Left ventricle myocardium superior (tissue), 1 donor: Measurements from ENCODE around the gene CHRNA9. TPM values are rescaled to one million over a fixed set of nuclear protein-coding genes. Genes with fewer than 3 reads are reported as not detected.

Source experiments
- ATAC-seq: fragments of 200-7000 bp; cut with Tn5 transposase; one replicate; pipeline ENCODE4 v1.9.1; 2020; ENCODE audit warnings: mild to moderate bottlenecking, moderate library complexity
- DNase-seq: peaks from one replicate; pipeline ENCODE4 v3.0.0-alpha.2; 2020
- intact Hi-C: fragments of 100-400 bp; cut with micrococcal nuclease; formaldehyde crosslinking; loops from one replicate; pipeline ENCODE4 v1.11.0; 2022
- total RNA-seq: library from RNA; stranded (reverse); fragmentation: NEBNext Ultra II Directional; extraction: Animal tissue kit (Norgen Biotek cat#: 25700); gene quantifications from one replicate; pipeline ENCODE4 v1.2.1, GENCODE V29; 2021
- donor health status: DM: no; HTN: yes; CAD: no; lungs with severe emphysema.

Gene CHRNA9
- total RNA-seq, 1 donor from 2014 or later = not detected

DNA sequence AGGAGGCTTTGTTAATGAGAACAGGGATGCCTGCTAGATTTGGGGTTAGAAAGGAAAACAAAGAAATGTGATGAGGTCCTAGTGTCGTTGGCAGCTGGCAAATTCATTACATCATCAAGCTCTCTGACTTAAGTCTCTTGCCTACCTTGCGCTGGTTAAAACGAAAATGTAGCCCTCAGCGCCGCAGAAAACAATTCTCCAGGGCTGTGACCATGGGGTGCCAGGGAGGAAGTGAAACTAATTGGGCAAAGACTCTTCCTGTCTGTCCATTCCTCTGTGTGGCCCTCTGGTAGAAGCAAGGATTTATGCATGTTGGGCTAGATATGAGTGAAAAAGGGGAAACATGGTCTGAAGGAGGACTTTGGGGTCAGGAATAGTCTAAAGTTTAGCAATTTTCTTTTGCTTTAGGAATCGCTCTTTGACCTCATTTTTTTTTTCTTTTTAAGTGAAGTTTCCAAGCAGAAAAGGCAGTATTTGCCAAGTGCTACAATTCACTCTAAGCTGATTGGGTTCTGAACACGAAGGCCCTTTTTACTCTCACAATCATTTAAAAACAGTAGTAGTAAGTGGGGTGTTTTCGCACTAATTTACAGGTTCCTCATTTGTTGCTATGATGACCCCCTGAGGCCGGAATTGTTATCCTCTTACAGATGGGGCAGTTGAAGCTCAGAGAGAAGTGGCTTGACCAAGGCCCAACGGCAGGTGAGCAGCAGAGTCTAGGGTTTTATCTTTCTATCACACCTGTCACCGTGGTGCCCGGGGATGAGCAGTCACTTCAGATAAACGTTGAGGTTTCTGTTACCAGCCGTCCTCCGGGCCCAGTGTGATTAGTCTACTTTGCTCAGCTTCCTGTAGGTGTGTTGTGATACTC is 27.3 kb upstream of the CHRNA9 start:
- intact Hi-C loops = loop anchor here (2.0 kb wide), 1 partner anchor 157 kb away; no protein-coding TSS in a partner anchor
- ATAC-seq = peak; percentile 77
- no peak for DNase-seq

DNA sequence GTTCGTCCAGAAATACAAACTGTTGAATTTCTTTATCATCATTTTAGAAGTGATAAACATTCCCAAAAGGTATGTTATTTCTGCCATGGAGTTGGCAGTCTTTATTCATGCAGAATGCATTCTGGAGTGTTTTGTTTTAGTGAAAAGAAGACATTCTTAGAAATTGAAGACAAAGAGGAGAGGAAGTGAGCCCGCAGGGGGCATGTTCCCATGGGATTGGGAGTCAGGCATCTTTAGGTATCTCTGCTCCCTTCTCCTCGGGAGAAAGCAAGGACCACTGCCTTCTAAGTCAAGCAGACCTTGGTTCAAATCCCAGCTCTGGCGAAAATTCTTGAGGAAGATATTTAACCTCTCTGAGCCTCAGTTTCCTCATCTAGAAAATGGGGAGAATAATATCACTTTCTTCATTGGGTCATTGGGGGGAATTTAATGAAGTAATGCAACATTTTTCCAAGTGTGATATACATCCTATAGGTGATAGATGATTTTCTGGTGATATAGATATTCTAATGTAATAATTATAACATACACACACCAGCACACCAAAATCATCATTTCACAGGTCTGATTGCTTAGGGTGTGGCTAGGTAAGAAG is 26.5 kb upstream of the CHRNA9 start:
- DNase-seq = no peak
- intact Hi-C loops = loop anchor here (2.0 kb wide), 1 partner anchor 158 kb away; no protein-coding TSS in a partner anchor
- no peak for ATAC-seq

DNA sequence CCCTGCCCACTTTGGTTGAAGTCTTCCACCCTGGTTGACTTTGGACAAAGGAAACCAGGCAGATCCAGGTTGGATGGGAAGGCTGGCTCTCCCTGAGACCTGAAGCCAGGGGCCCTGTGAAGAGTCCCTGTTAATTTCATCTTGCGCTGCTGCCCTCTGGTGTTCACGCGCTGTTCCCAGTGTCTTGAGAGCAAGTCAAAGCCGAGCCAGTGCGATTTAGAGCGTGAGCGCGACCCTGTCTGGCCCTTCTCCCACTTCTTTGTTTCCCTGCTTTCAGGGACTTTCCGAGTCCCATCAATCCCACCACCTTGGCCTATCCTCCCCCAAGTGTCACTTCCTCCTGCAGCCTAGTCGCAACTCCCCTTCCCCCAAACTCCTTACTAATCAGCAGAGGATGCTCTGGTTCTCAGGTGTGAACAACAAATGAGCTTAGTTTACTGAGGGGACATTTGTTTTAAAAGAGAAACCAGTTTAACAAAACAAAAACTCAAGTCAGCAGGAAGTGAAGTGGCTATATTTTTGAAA is 25.8 kb upstream of the CHRNA9 start:
- DNase-seq (peak; percentile 93), ATAC-seq (peak; percentile 91)
- intact Hi-C loops = loop anchor here (2.0 kb wide), 1 partner anchor 159 kb away; no protein-coding TSS in a partner anchor

DNA sequence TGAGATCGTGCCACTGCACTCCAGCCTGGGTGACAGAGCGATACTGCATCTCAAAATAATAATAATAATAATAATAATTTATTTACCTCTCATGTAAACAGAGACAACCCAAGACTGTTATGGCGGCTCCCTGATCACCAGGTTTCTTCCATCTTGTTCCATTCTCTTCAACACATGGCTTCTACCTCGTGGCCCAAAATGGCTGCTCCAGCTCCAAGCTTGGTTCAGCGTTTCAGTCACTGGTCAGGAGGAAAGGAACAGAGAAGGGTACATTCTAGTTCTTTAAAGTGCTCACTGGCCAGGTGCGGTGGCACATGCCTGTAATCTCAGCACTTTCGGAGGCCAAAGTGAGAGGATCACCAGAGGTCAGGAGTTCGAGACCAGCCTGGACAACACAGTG is 24.9 kb upstream of the CHRNA9 start:
- DNase-seq (no peak), ATAC-seq (no peak)
- intact Hi-C loops = no loop called here

DNA sequence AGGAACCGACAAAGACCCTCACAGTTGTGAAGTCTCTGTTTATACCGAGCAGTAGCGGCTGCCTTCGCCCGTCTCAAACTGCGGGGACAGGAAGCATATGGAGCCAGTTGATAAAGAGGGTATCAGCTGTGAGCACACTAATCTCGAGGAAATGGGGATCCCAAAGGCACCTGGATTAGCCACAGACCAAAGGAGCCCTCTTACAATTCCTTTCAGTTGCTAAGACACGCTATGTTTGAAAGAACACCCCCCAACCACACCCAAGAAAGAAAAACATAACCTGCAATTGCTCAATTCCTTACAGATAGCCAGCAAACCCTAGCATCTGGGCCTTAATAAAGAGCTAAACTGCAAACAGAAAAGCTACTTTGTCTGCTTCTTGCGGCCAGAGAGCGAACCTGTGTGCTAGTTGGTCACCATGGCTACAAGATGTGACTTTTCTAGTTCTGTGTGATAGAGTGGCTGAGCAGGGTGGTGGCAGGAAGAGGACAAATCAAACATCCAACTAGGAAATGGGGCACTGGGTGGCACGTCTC is 23.3 kb upstream of the CHRNA9 start:
- intact Hi-C loops = no loop called here
- DNase-seq (no peak), ATAC-seq (no peak)

DNA sequence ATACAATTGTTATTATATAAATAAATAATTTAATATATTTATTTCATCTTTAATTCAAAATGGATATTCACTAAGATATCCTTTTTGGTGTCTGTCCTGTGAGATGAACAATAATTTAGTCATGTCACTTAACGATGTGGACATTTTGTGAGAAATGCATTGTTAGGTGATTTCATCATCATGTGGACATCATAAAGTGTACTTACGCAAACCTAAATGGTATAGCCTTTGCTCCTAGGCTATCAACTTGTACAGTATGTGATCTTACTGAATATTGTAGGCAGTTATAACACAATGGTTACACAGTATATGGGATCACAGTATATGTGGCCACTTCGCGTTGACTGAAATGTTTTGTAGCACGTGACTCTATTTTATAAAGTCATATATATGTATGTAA is 20.2 kb upstream of the CHRNA9 start:
- DNase-seq (no peak), ATAC-seq (no peak)
- intact Hi-C loops = no loop called here

DNA sequence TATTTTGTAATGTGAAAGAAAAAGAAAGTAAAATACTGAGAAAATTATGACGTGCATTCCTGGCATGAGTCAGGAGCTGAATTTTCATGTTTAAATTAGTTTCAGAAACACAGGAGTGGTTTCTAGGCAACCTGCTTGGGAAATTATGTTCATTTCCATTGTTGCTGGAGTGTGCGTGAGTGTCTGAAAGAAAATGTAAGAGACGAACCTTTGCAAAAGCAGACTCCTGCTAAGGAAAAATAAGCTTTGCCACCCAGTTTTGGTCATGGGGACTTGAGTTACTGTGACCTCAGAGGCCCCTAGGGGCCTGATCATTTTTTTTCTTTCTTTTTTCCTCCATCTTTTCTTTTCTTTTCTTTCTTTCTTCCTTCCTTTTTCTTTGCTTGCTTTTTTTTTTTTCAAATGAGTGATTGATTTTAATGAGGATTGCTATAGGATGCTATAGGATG is 18.8 kb upstream of the CHRNA9 start:
- intact Hi-C loops = no loop called here
- no peak for ATAC-seq
- no peak for DNase-seq

DNA sequence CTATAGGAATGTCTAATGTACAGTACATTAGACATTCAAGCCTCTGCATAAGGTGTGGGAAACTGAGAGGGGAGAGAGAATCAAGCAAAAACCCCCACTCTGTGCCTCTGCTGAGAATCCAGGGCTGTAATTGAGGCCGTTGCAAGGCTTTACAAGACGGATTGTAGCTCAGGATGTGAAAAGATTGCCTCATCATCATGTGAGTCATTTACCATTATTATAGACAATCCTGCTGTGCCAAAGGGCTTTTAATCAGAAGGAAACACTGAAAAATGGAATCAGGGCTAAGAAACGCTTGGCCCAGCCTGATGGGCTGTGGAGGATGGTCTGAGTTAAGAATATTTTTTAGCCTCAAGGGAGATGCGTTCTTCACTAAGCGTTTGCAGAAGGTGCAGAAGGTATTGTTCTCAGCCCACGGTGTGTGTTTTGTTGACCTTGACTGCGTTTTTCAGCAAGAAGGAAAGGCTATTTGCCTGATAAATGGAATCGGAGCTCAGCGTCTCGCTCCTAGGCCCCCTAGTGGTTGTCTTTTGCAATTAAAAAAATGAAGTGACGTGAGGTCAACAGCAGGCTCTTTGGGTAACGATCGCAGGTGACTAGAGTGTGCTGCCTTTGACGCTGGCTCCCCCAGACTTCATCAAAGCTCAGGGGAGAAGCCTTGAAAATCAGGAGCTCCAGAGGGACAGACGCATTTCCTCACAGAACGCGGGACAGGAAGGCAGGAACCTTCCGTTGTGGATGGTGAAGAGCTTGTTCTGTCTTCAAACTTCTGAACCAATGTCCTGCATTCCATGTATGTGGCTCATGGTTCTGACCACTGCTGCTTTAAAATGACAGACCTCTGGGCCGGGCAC is 18.1 kb upstream of the CHRNA9 start:
- ATAC-seq (peak; percentile 78), DNase-seq (no peak)
- intact Hi-C loops = no loop called here

DNA sequence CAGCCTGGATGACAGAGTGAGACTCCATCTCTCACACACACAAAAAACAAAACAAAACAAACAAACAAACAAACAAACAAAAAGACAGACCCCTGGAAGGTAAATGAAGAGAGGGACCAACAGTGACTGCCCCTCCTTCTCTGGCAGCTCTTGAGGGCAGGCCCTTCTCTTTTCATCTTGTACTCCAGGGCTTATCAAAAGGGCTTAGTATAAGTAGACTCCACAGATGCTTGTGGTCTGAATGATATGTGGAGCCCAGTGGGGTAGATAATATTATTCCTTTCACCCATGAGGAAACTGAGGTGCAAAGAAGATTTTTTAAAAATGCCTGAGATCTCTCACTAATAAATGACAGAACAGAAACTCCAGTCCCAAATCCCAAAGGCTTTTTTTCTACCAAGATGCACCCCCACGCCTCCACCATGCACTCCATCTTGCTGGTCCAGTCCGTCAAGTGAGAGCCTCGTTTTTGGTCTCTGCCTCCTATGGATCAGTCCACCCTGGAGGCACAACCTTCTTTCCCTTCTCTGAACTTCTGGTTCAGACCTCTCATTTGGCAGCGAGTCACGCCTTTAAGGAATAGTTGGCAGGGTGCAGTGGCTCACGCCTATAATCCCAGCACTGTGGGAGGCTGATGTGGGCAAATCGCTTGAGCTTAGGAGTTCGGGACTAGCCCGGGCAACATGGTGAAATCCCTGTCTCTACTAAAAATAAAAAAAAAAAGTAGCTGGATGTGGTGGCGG is 17.0 kb upstream of the CHRNA9 start:
- ATAC-seq (no peak), DNase-seq (no peak)
- intact Hi-C loops = no loop called here

DNA sequence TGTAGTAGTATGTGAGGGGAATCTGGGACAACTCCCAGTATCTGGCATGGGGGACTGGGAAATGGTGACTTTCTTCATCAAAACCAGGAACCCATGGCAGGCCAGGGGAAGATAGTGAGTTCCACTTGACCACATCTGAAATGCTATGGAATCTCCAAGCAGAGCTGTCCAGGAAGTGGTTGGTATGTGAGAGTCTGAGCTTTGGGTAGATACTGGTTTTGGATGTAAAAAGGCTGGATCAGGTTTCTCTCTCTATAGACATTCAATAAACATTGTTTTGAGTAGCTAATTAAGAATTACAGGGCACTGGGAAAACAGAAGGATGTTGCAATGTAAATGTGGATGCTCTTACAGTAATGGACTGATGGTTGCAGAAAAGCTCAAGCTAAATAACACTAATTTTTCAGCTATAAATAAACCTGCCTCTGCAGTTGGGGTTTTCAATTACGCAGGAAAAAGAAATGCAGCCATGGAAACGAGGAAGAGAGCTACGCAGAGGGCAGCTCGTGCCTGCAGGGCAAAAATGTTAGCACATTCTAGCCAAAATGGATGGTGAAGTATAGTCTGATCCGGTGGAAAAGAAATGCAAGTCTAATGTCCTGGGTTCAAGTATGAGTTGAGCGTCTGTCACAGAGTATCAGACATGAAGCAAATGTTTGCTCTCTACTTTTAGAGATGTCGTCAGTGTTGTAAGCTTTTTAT is 13.4 kb upstream of the CHRNA9 start:
- intact Hi-C loops = no loop called here
- no peak for DNase-seq
- ATAC-seq = no peak

DNA sequence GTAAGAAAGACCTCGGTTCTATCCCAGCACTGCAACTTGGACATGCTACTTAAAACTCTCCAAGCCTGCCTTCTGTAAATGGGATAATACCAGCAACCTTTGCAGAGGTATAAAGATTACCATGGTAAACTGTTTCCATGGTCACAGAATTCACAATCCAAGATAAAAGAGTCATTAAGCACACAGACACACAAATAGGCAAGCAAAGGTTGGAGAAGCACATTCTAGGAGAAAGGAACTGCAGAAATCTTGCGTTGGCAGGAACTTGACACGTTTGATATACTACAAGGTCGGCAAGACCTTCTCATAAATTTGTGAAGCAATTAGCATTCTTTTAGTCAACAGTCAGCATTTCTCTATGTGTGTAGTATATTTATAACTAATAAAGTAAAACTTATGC is 12.3 kb upstream of the CHRNA9 start:
- intact Hi-C loops = no loop called here
- no peak for ATAC-seq
- DNase-seq = no peak

DNA sequence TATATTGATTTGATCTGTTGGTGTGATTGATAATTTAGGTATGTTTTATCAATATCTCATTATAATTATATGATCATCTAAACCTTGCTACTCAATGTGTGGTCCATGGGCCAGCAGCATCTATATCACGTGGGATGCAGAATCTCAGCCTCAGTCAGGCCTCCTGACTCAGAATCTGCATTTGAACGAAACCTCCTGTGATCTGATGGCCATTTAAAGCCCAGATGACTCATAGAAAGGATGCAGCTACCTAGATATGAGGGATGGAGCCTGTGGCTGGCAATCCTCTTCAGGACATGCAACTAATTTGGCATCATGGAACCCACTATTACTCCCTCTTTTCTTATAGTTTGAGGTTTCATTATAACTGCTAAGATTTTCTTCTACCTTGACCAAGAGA is 11.3 kb upstream of the CHRNA9 start:
- intact Hi-C loops = no loop called here
- DNase-seq (no peak), ATAC-seq (no peak)

DNA sequence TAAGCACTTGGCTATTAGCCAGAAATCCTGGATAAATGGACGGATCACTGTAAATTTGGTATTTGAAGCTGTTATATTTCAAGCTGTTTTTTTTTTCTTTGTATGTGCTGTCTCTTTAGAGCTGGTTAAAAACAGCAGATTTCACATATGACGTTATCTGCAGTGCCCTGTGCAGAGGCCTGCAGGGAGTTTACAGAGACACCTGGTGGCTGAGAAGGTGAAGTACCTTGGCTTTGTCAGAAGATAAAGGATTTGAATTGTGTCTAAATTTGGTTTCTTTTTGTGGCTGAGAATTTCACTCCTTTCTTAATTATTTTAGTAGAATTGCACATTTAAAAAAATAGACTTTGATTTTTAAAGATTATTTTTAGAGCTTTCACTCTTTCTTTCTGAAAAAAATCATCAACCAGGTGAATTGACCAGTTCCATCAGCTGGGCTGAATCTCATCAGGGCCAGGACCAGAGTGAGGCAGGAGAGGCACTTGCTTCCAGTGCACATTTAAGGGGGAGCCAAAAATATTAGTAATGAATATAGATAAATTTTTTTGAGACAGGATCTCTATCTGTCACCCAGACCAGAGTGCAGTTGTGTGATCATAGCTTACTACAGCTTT is 9.6 kb upstream of the CHRNA9 start:
- no peak for DNase-seq
- peak; percentile 48 for ATAC-seq
- intact Hi-C loops = no loop called here

DNA sequence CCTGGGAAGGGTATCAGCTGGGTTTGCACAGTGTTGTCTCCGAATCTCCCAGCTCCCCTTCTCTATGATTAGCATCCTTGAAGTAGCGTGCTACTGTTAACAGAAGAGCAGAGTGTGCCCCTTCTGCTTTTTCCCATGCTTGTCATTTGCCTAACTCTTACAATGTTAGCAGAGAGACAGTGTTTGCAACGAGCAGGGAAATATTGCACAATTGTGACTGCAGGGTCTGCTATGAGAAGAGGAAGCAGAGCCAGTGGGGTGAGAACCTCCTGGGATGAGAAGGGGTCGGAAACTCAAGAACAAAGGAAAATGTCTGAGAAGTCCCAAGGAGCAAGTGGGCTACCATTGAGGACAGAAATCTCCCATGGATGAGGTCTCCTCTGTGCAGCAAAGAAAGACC is 7.8 kb upstream of the CHRNA9 start:
- intact Hi-C loops = no loop called here
- DNase-seq (no peak), ATAC-seq (no peak)

DNA sequence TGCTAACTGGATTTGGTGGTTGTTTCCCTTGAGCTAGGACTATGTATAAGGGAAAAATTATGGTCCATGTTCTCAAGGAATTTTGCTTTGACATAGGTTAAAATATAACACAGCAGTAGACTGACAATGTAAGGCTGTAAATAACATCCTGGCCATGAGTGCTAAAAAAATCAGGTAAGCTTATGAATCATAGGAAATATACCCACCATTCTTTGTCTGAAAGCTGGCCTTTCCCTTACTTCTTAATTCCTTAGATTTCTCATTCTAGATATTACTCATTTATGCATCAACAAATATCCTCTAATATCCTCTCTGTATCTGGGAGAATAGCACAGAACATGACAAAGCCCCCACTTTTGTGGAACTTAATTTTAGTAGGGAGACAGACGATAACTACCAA is 6.8 kb upstream of the CHRNA9 start:
- ATAC-seq = no peak
- intact Hi-C loops = no loop called here
- DNase-seq = no peak

DNA sequence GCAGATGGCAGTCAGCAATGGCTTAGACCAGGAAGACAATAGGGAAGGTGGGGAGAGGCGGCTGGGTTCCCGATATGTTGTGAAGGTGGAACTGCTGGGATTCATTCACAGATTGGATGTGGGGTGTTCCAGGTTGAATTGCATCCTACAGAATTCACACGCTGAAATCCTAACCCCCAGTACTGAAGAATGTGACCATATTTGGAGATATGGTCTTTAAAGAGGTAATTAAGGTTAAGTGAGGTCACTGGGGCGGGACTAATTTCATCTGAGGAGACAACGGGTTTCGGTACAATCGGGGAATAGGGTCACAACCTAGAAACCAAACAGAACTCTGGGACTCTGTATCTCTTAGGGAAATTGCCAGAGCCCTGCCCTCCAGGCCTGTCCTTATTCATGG is 5.3 kb upstream of the CHRNA9 start:
- DNase-seq (no peak), ATAC-seq (no peak)
- intact Hi-C loops = no loop called here

DNA sequence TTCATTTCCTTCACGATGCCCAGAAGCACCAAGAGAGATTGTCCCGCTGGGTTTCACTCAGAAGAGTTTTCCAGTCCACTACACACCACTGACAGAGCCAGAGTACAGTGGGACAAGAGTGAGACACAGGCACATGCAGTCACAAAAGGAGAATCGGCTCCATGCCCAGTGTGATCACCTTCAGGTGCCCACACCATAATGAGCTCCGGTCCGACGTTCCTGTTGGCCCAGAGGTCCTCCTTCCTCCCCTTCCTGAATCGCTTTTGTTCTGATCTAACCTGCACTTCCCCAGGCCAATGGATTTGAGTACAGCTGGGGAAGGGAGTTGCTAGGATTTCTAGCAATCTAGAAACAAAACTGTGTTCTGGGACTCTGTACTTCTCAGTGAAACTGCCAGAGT is 4.6 kb upstream of the CHRNA9 start:
- ATAC-seq (no peak), DNase-seq (no peak)
- intact Hi-C loops = no loop called here
